ENCODE data around the gene PHF12. TPM values are rescaled to one million over a fixed set of nuclear protein-coding genes. Genes with fewer than 3 reads are reported as not detected.

The PHF12 gene
- total and polyA plus RNA-seq, 10 of the 15 experiments (the other 5 are each of a cell fraction or from before 2014, with no cell fraction given): 1.3 to 43.9 (median 19.2) TPM

GRCh38 chr17:28892024-28892423, 59.3 kb downstream of the PHF12 start:
- Histone ChIP-seq H2AFZ (ENCODE audit: control insufficient read depth, low read depth, low read length) (no peak overlapping the region), H4K20me1 (ENCODE audit: control insufficient read depth, insufficient read depth) (no peaks in the 10 kb centered on the region), H3K9me3 (replicated peaks; ENCODE audit: control insufficient read depth, insufficient read depth, low read length) (no peaks in the 10 kb centered on the region), H3K9ac (ENCODE audit: control insufficient read depth, insufficient read depth, low read length) (no peak overlapping the region), H3K36me3 (ENCODE audit: control insufficient read depth in 2 of 2, insufficient read depth in 2 of 2, low read length in 1 of 2) (no peaks in the 10 kb centered on the region), H3K4me2 (ENCODE audit: control insufficient read depth, insufficient read depth) (peak overlapping the region; percentile 75), H3K4me1 (ENCODE audit: control insufficient read depth, insufficient read depth, low read length) (peaks cover 59% of the 10 kb centered on the region), H3K27ac (ENCODE audit: control insufficient read depth, insufficient read depth) (peak overlapping the region; percentile 4; the same call in 1 of the 2 replicates), H3K27me3 (replicated peaks in 1 of 2; ENCODE audit: control insufficient read depth in 2 of 2, insufficient read depth in 2 of 2, low read length in 1 of 2) (no peaks in the 10 kb centered on the region), H3K4me3 (no peak overlapping the region), H3K79me2 (ENCODE audit: control insufficient read depth, insufficient read depth, low read length) (peaks cover 17% of the 10 kb centered on the region)
- 0% methylated on average over 1 of the region's 4 CpGs for WGBS (ENCODE audit: insufficient coverage, insufficient replicate concordance, low lambda C conversion rate, missing lambda C conversion rate)
- DNase-seq (ENCODE audit: low read depth, low spot score) (peak; percentile 73), ATAC-seq (peak; percentile 47), FAIRE-seq (peak; percentile 31)
- ChIA-PET POLR2A (interaction anchor here (0.6 to 3.5 kb wide), 18 partner anchors 10 to 392 kb away, joined by 3 to 24 read pairs (median 6); partner anchors contain the start of genes FAM222B and PHF12), SMC1A (ENCODE audit: uncharacterized antibody, unreplicated experiment) (interaction anchor here (0.9 to 4.3 kb wide), 12 partner anchors 9 to 172 kb away, joined by 3 to 19 read pairs (median 6); partner anchors contain the start of genes ERAL1, NEK8, PHF12 and RPL23A), CTCF (interaction anchor here (0.6 to 5.4 kb wide), 7 partner anchors 10 to 354 kb away, joined by 3 to 26 read pairs (median 6); partner anchors contain the start of gene DHRS13), RAD21 (ENCODE audit: unreplicated experiment) (interaction anchor here (0.6 to 3.4 kb wide), 13 partner anchors 9 to 165 kb away, joined by 3 to 14 read pairs (median 4); partner anchors contain the start of genes DHRS13, FAM222B and PHF12)
- in situ Hi-C loops (cut with MboI): loop anchor here (25.0 kb wide), 1 partner anchor 1405 kb away; no protein-coding TSS in a partner anchor
- intact Hi-C loops (cut with micrococcal nuclease; ENCODE audit: unreplicated experiment): loop anchor here (2.0 kb wide), 1 partner anchor 165 kb away; the partner anchor contains the start of gene TLCD1
- no TSS peak for BruUV-seq (replicated peaks)
- TF ChIP-seq PML (IDR thresholded peaks at IDR 0.05; ENCODE audit: low read length): no peak
- TF ChIP-seq EGR1 (IDR thresholded peaks at IDR 0.05; ENCODE audit: borderline replicate concordance in 1 of 2, low read depth in 2 of 2, low read length in 2 of 2): no peak
- TF ChIP-seq ZNF274 (IDR thresholded peaks at IDR 0.05; ENCODE audit: insufficient read depth, insufficient read length): no peak
- TF ChIP-seq ELK1 (IDR thresholded peaks at IDR 0.05; ENCODE audit: low read depth, low read length): no peak
- TF ChIP-seq BCL11A (IDR thresholded peaks at IDR 0.05; ENCODE audit: low read depth, low read length): peak; percentile 40; the same call in 1 of the 2 replicates
- TF ChIP-seq IKZF1 (conservative IDR thresholded peaks at IDR 0.05): peak; percentile 27; the same call in 1 of the 2 replicates
- no peak for TF ChIP-seq FOXK2 (IDR thresholded peaks at IDR 0.05)
- peak; percentile 54; the same call in 1 of the 2 replicates for TF ChIP-seq ZNF384 (IDR thresholded peaks at IDR 0.05; ENCODE audit: borderline replicate concordance, low read depth, low read length)
- peak; percentile 28; the same call in 1 of the 2 replicates for TF ChIP-seq TBL1XR1 (IDR thresholded peaks at IDR 0.05; ENCODE audit: low read depth, low read length)
- TF ChIP-seq MEF2B (IDR thresholded peaks at IDR 0.05; ENCODE audit: partially characterized antibody, poor library complexity, severe bottlenecking): peak; percentile 85
- TF ChIP-seq ZNF217 (IDR thresholded peaks at IDR 0.05): no peak
- TF ChIP-seq RBBP5 (conservative IDR thresholded peaks at IDR 0.05): no peak
- no peak for TF ChIP-seq SUPT20H (IDR thresholded peaks at IDR 0.05; ENCODE audit: borderline replicate concordance, control insufficient read depth, low read depth, low read length)
- peak; percentile 36; the same call in 1 of the 2 replicates for TF ChIP-seq JUNB (IDR thresholded peaks at IDR 0.05)
- peak; percentile 79 for TF ChIP-seq BCL3 (IDR thresholded peaks at IDR 0.05; ENCODE audit: borderline replicate concordance, insufficient read depth, low read depth, low read length, poor library complexity, severe bottlenecking)
- TF ChIP-seq IRF4 (IDR thresholded peaks at IDR 0.05; ENCODE audit: low read depth, low read length): peak; percentile 18; the same call in 1 of the 2 replicates
- TF ChIP-seq IKZF2 (IDR thresholded peaks at IDR 0.05): peak in 1 of 2 experiments; percentile 39; a peak in 1 of 4 replicates
- TF ChIP-seq RAD21 (IDR thresholded peaks at IDR 0.05; ENCODE audit: insufficient read depth, low read depth, low read length): peak; percentile 3; the same call in 1 of the 2 replicates
- TF ChIP-seq EED (IDR thresholded peaks at IDR 0.05; ENCODE audit: low read depth): peak; percentile 64
- 0 out of 2 replicates have a peak, but pooled peaks have one; percentile 27 for TF ChIP-seq TCF12 (IDR thresholded peaks at IDR 0.05; ENCODE audit: low read depth, low read length)
- TF ChIP-seq STAT1 (conservative IDR thresholded peaks at IDR 0.05): no peak
- no peak for TF ChIP-seq PKNOX1 (IDR thresholded peaks at IDR 0.05)

All from GM12878 (cell line).